HG03280 (cell line): ENCODE results near the gene RTP4.
"Not testable (repeated sequence)": the region's sequence is repeated elsewhere in the genome, so short reads cannot be mapped to it uniquely, and the experiment has no call there.

ENCODE experiments used
- ATAC-seq: cut with Tn5 transposase; IDR thresholded peaks from one replicate; pipeline ENCODE4 v1.9.1; 2021; ENCODE audit warnings: mild to moderate bottlenecking, moderate library complexity; ENCODE audit not compliant: unreplicated experiment

The RTP4 gene

DNA sequence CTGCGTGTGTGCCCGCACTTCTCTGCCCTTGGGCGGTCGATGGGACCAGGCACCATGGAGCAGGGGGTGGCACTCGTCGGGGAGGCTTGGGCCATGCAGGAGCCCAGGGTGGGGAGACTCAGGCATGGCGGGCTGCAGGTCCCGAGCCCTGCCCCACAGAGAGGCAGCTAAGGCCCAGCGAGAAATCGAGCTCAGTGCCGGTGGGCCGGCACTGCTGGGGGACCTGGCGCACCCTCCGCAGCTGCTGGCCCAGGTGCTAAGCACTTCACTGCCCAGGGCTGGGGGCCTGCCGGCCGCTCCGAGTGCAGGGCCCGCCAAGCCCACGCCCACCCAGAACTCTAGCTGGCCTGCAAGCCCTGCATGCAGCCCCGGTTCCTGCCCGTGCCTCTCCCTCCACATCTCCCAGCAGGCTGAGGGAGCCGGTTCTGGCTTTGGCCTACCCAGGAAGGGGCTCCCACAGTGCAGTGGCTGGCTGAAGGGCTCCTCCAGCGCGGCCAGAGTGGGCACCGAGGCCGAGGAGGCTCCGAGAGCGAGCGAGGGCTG lies 553 bp upstream of the RTP4 start:
- ATAC-seq, result peak; percentile 2

DNA sequence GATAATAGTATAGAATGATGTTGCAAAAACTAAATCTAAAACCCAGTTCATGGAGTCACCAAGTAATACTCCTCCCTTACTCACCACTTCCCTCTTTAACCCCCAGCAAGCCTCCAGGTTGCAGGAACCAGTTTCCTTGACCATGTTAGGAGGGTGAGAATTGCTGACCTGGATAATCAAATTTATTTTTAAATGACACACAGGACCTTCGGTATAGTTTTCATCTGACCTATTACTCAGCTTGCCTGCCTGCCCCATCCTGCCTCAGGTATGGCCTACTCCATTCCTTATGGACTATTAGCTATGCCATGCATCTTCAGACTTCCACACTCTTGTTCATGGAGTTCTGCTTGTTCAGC lies 883 bp downstream of the RTP4 start:
- ATAC-seq, result no peak

DNA sequence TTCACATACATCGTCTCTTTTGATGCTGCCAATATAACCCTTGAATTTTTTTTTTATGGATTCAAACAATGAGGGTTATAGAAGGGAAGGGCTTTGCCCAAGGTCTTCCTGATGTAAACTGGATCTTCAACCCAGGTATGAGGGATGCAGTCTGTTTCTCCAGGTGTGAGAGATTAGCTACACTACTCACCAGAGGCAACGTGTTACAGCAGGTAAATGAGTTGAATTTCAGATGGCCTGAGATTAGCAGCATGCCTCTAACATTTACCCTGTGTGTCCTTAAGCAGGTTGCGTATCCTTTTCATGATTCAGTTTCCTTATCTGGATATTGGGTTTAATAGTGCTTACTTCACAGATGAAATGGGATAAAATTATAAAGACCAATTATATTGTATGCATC lies 1.9 kb downstream of the RTP4 start:
- no peak for ATAC-seq

DNA sequence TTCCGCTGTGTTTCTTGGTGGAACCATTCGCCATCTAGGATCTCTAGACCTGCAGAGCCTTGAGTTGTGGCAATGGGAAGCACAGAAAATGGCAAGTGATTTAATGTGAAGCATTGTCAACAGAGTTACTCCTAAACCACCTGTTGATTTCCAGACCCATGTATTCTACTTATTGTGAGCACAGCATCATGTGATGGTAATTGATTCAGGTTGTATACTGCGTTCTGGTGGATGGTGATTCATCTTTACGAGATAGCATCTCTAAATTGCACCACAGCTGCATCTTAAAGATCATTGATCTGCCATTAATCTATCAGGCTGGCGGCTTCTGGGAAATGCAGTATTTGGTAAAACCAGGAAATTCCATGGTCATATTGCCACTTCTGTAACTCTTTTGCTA lies 7.4 kb downstream of the RTP4 start:
- ATAC-seq, result no peak

DNA sequence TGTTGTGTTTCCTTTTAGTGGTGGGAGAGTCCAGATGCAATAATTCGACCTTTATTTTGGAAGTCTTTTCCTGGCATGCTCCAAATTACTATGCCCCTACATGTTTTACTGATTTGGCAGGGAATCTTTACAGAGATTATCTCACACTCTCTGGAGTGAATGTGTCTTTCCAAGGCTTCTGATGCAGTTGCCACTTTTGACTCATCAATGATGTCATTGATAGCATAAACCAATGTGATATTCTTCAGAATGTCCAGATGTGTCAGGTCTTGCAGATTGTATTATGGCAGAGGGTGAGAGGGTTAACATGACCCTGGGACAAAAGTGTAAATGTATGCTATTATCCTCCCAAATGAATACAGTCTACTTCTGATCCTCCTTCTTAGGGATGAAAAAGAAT lies 9.7 kb downstream of the RTP4 start:
- no peak for ATAC-seq

DNA sequence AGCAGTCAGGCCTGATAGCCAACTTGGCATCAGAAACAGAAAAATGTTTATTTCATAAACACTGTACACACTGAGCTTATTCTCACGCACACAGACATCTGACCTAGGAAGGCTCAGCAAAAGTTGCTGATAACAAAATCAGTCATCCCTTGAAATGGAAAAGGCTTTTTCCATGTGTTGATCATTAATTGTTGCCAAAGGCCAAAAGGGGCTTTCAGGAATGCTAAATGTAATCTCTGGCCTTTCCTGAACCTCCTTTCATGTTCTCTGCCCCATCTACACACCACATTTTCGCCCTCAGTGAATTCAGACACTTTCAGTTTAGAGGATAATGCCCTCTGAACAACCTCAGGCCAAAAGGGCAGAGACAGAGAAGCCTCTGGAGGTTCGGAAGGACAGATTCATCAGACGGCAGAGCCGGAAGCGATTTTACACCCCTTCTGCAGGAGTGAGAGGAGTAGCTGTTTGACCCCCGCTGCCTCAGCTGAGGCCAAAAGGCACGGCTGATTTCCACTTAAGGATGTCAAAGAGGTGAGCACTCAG lies 14.5 kb downstream of the RTP4 start:
- no peak for ATAC-seq

DNA sequence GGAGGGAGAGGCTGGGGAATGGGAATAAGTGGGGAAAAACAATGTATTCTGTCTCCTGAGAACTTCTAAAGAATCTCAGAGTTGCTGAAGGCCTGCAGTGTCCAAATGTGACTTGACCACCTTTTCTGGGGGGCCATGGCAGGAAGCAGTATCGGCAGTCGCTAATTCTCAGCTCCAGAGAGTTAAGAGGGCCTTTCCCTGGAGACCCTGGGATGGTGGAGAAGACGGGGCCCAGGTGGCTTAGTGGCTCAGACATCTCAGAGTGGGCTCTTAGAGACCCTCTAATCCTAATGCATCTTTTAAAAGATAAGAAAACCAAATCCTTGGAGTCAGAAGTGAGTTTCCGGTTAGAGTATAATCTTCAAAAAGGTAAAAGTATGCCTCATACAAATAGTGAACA lies 15.1 kb downstream of the RTP4 start:
- no peak for ATAC-seq

DNA sequence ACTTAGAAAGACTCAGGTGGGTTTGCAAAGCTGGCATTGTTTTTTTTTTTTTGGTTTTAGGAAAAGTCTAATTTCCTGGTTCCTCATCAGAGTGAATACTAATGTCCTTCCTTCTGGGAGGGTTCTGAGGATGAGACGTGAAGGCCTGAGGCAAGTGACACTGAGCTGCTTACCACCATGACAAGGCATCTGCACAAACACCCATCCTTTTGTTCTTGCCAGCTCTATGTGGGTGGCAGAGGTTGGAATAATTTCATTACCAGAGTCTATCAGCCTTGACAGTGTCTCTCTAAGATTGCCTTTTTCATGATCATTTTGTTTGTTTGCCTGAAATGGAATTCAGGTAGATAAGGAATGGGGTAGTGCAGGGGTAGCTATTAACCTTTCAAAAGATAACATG lies 17.1 kb downstream of the RTP4 start:
- ATAC-seq, result no peak

DNA sequence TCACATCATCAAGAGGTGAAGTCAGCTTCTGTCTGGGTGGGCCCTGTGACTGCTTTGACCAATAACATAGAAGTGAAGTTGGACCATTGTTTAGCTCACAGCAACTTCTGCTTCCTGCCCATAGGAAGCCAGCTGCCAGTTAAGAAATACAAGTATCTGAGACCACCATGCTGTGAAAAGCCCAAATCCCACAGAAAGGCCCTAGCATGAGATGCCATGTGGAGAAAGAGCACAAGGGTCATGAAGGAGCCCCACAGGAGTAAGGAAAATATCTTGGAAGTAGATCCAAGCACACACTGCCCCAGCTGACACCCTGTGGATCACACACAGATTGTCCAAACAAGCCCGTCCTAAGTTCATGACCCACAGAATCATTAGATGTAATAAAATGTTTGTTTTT lies 28.5 kb downstream of the RTP4 start:
- ATAC-seq, result no peak

DNA sequence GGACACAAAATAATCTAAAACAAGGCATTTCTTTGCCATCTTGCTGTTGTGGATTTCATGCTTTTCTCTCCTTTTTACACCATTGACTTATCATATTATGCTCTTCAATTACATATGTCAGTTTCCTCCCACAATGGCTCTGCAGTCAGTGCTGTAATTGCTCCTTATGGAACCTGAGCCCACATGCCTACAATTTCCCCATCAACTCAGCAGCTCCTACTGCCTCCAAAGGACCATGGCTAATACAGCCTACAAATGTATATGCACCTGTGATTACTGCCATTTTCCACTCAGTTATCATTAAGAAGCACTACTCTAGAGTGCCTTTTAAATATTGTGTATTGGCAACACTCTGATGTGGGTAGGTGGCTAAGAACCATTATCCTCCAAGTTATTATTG lies 30.8 kb downstream of the RTP4 start:
- ATAC-seq, result no peak

DNA sequence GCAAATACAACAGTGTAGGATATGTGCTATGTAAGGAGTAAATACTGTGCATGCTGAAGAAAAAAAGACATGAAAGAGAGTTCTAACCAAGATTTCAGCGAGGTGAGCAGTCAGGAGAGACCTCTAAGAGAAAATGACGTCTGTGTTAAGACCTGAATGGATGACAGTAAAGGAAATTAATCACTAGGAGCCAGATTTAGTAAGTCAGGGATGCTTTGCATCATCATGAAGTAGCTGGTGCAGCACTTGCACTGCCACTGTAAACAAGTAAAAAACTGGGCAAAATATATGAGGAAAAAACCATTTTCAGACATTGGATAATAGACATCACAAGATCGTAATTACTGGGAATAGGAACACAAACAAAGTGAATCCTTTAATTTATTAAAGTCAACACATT lies 32.6 kb downstream of the RTP4 start:
- ATAC-seq, result no peak

DNA sequence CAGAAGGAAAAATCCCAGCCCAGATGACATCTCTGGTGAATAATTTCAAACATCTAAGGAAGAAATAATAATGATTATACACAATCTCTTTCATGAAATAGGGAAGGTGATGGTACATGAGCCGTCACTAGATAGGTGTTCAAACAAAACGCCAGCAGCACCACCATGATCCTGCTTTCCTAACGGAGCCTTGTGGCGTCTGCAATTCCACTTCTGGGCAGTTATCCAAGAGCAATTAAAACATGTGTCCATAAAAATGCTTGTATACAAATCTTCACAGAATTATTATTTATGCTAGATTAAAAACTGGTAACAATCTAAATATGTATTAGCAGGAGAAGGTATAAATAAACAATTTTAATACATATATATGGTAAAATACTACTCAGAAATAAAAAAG lies 33.7 kb downstream of the RTP4 start:
- no peak for ATAC-seq

DNA sequence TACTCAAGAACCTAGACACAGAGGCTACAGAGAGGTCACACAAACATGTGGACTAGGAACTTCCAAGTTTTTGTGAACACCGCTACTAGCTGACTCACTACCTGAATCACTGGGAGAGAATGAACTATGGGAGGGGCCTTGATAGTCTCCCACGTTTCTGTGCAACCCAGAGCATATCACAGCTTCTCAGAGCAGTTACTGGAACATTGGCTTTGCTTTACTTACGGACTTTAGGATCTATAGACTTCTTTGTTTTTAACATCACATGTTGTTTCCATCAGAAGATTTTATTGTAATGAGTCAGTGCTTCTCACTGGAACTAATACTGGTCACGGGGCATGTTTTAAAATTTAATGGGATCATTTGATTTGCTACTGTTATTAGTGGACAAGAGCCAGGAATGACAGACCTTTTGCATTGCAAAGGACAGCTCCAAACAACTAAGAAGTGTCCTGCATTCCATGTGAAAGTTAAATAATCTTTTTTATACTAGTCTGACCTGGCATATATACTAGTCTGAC lies 35.6 kb downstream of the RTP4 start:
- no peak for ATAC-seq

DNA sequence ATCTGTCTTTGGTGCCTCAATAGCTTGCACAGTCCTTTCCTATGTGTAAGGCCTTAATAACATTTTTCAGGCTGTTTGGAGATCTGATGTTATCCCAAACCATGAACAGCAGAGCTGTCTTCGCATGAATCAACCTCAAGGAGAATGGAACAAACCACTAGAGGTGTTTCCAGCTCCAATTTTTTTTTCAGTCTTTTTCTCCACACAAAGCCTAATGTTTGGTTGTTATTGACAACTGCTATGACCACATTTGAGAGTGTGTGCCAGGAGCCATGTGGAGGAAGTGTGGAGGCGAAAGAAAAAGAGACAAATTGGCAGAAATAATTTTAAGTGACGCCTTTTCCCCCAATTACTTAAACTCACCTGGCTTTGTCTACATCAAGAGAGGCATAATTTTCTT lies 38.7 kb downstream of the RTP4 start:
- no peak for ATAC-seq

DNA sequence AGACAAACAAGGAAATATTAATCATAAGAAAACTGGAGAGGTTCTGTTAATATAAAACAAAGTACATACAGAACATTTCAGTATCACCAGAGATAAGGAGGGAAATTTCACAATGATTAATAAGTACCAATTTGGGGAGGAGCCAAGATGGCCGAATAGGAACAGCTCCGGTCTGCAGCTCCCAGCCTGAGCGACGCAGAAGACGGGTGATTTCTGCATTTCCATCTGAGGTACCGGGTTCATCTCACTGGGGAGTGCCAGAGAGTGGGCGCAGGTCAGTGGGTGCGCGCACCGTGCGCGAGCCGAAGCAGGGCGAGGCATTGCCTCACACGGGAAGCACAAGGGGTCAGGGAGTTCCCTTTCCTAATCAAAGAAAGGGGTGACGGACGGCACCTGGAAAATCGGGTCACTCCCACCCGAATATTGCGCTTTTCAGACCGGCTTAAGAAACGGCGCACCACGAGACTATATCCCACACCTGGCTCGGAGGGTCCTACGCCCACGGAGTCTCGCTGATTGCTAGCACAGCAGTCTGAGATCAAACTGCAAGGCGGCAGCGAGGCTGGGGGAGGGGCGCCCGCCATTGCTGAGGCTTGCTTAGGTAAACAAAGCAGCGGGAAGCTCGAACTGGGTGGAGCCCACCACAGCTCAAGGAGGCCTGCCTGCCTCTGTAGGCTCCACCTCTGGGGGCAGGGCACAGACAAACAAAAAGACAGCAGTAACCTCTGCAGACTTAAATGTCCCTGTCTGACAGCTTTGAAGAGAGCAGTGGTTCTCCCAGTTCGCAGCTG lies 44.0 kb downstream of the RTP4 start:
- ATAC-seq, result not testable (repeated sequence)
